Activated CD8-positive, alpha-beta memory T cell treated with anti-CD3 and anti-CD28 coated beads for 4 hours (primary cell): ENCODE data around the gene ZNF160.
A peak's percentile ranks its signal among the peaks of the same experiment; 100 is the strongest.
"Not testable (repeated sequence)": the region's sequence is repeated elsewhere in the genome, so short reads cannot be mapped to it uniquely, and the experiment has no call there.

Experiments used
- DNase-seq, 2 donors: peaks; one replicate each; pipeline ENCODE4 v3.0.0-alpha.2; 2020; ENCODE audit warnings: low read depth in 2 of 2

Gene ZNF160

GRCh38 chr19:53103234-53104203 lies at the start of gene ZNF160:
Gene ZNF160 (minus strand): TSS chr19:53103422. CDS start chr19:53086276, 17,146 bp downstream.
- DNase-seq, result peak; percentile 98 to 99

GRCh38 chr19:53147645-53148044 lies 44.4 kb upstream of the ZNF160 start:
- no peak for DNase-seq

- DNase-seq, result no peak
Observed at GRCh38 chr19:53140351-53140750, 37.1 kb upstream of the ZNF160 start.

GRCh38 chr19:53136432-53136831 lies 33.2 kb upstream of the ZNF160 start:
- DNase-seq, result no peak

GRCh38 chr19:53132141-53132991 lies 29.1 kb upstream of the ZNF160 start, which contains the start of gene ZNF415:
Gene ZNF415 (minus strand): TSS chr19:53132910. CDS start chr19:53122676, 10,234 bp downstream.
- peak in 1 of 2 donors; percentile 7 for DNase-seq

GRCh38 chr19:53131727-53132126 lies 28.5 kb upstream of the ZNF160 start:
- no peak for DNase-seq

- DNase-seq, result no peak
Observed at GRCh38 chr19:53131085-53131590, 27.9 kb upstream of the ZNF160 start.

- no peak for DNase-seq
Observed at GRCh38 chr19:53130506-53130905, 27.3 kb upstream of the ZNF160 start.

- DNase-seq, result not testable (repeated sequence)
Observed at GRCh38 chr19:53126733-53127526, 23.7 kb upstream of the ZNF160 start.

GRCh38 chr19:53123400-53123799 lies 20.2 kb upstream of the ZNF160 start:
- DNase-seq, result no peak

- DNase-seq, result no peak
Observed at GRCh38 chr19:53112286-53112685, 9.1 kb upstream of the ZNF160 start.

GRCh38 chr19:53109527-53109926 lies 6.3 kb upstream of the ZNF160 start:
- no peak for DNase-seq

- DNase-seq, result no peak
Observed at GRCh38 chr19:53102756-53103233, 427 bp downstream of the ZNF160 start.

- DNase-seq, result no peak
Observed at GRCh38 chr19:53102206-53102755, 941 bp downstream of the ZNF160 start.

- DNase-seq, result no peak
Observed at GRCh38 chr19:53101518-53101917, 1.7 kb downstream of the ZNF160 start.

GRCh38 chr19:53098570-53098969 lies 4.7 kb downstream of the ZNF160 start:
- not testable (repeated sequence) for DNase-seq

GRCh38 chr19:53096982-53097690 lies 6.1 kb downstream of the ZNF160 start:
- not testable (repeated sequence) for DNase-seq

- not testable (repeated sequence) for DNase-seq
Observed at GRCh38 chr19:53096579-53096978, 6.6 kb downstream of the ZNF160 start.

GRCh38 chr19:53094754-53095575 lies 8.3 kb downstream of the ZNF160 start:
- DNase-seq, result no peak
